GM18909 (cell line): Measurements from ENCODE around the gene SERPINF2.
"Not testable (repeated sequence)": the region's sequence is repeated elsewhere in the genome, so short reads cannot be mapped to it uniquely, and the experiment has no call there.

Experiments used
- ATAC-seq: cut with Tn5 transposase; IDR thresholded peaks from one replicate; pipeline ENCODE4 v1.9.1; 2021; ENCODE audit warnings: mild to moderate bottlenecking; ENCODE audit not compliant: unreplicated experiment, poor library complexity

The SERPINF2 gene

GRCh38 chr17:1742371-1743087, at the start of gene SERPINF2:
Gene SERPINF2 (plus strand): TSS chr17:1742871. CDS start chr17:1744996, 2,125 bp downstream.
- no peak for ATAC-seq

GRCh38 chr17:1693339-1693738, 49.3 kb upstream of the SERPINF2 start:
- ATAC-seq, result no peak

DNA sequence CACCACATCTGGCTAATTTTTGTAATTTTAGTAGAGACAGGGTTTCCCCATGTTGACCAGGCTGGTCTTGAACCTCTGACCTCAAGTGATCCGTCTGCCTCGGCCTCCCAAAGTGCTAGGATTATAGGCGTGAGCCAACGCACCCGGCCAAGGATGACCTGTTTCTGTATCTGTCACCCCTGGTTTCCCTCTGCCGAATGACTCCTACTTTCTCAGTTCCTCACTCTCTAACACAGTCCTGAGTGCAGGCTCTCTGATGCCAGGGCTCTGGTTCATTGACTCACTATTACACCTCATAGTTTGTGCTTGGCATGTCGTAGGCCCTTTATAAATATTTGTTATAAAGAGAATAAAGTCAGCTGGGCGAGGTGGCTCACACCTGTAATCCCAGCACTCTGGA, 47.3 kb upstream of the SERPINF2 start:
- ATAC-seq, result no peak

DNA sequence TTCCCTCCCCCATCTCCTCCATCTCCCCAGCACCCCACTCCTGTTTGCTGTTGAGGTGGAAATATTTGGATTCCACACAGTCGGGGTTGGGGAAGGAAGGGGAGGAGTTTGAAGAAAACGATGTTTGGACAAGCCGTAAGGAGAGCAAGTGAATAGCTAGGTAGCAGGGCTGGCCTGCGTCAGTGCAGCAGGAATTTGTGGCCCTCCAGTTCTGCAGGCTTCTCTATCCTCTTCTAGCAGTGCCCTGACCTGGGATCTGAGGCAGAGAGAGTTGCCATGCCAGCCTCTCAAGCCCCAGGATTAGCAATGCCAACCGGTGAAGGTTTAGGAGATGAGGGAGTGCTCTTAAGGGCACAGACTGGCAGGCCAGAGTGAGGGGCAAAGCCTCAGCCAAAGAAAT, 45.0 kb upstream of the SERPINF2 start:
- ATAC-seq, result no peak

DNA sequence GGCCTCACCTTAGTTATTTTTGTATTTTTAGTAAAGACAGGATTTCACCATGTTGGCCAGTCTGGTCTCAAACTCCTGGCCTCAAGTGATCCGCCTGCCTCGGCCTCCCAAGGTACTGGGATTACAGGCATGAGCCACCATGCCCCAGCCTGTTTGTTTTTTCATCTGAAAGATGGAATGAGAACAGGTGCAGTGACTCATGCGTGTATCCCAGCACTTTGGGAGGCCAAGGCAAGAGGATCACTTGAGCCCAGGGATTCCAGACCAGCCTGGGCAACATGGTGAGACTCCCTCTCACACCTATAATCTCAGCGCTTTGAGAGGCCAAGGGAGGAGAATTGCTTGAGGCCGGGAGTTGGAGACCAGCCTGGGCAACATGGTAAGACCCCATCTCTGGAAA, 42.8 kb upstream of the SERPINF2 start:
- not testable (repeated sequence) for ATAC-seq

- ATAC-seq, result no peak
Measured at GRCh38 chr17:1703063-1703462, 39.6 kb upstream of the SERPINF2 start.

GRCh38 chr17:1705004-1705403, 37.7 kb upstream of the SERPINF2 start:
- no peak for ATAC-seq

- ATAC-seq, result no peak
Measured at GRCh38 chr17:1707107-1707506, 35.6 kb upstream of the SERPINF2 start.

DNA sequence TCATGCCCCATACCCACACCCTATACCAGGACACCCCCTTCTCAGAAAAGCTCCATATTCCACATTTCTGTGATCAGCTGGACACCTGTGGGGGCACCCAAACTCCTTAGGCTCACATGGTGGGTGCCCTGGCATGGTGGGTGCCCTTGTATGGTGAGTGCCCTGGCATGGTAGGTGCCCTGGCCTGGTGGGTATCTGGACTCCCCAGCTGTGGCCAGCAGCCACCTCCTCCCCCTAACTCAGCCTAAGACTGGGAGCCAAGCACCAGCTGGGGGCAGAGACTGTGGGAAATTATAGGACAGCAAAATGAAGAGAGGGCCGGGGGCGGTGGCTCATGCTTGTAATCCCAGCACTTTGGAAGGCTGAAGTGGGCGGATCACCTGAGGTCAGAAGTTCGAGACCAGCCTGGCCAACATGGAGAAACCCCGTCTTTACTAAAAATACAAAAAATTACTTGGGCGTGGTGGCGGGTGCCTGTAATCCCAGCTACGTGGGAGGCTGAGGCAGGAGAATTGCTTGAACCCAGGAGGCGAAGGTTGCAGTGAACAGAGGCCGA, 33.8 kb upstream of the SERPINF2 start:
- ATAC-seq, result not testable (repeated sequence)

DNA sequence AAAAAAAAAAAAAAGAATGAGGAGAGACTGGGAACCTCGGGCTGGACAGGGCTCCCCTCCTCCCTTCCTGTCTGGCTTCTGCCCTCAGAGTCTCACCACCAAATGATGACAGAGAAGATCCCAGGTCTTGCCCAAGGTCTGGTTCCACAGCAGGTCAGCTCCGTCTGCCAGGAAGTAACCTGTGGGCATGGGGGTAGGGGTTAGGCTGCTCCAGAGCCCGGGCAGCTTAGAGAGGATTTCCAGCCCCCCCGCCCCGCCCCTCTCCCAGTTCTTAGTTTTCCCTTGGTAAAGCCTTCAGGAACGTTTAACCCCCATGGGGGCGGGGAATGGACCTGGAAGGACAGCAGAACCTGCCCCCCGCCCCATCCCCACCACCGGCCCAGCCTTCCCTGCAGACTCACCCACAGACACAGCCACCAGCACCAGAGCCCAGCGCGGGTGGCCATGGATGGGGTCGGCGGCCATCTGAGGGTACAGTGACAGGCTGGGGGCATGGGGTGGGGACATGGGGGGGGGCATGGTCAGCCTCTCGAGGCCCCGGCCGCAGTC, 33.2 kb upstream of the SERPINF2 start:
- no peak for ATAC-seq

DNA sequence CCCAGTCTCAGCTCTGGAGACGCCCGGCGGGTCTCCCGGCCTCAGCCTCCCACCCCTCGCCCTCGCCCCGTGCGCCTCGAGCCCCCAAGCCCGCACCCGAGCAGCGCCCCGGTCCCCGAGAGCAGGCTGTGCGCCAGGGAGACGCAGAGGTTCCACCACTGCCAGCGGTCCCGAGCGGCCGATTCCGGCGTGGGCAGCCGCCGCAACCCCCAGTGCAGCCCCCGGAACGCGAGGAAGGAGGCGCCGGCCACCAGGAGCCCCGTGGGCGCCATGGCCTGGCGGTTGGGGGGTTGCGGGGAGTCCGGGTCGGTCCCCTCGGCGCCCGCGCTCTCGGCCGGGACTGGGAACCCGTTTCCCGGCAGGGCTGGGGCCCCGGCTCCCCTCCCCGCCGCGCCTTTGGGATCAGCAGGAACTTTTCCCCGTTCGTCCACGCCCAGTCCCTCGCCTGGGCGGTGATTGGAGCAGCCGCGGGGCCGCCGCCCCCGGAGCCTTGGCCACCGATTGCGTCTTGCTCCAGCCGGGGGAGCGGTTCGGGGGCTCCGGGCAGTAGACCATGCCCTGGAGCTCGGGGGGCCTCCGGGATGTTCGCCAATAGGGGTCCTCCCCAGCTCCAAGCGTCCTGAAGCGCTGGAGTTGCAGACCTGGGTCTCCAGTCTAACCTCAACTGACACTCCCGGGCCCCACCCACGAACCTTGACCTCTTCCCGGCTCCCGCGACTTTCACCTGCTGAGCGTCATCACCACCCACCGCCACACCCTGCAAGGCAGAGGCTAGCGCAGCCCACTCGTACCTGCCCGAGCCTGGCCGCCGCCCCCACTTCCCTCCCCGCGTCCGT, 32.5 kb upstream of the SERPINF2 start, which contains the start of gene TLCD2:
Gene TLCD2 (minus strand): TSS at position 407 of the 836 bp plus-strand sequence. CDS start 135 bp downstream, at position 272.
- ATAC-seq, result no peak

GRCh38 chr17:1710807-1711553, 31.7 kb upstream of the SERPINF2 start:
- ATAC-seq, result no peak

DNA sequence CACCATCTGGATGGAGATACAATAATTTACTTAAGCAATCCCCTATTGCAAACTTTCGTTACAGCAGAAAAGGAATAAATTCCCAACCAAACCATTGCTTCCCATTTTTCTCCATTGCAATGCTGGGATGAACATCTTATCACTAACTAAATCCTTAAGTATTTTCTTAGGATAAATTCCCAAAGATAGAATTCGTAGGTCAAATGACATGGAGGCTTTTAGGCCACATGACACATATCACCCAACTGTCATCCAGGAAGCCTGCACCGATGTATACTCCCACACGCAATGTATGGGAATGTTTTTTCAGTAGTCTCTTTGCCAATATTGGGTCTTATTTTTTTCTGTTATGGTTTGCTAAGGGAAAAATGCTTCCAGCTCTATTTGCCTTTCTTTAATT, 30.9 kb upstream of the SERPINF2 start:
- no peak for ATAC-seq

- no peak for ATAC-seq
Measured at GRCh38 chr17:1712271-1712670, 30.4 kb upstream of the SERPINF2 start.

GRCh38 chr17:1713160-1713877, 29.4 kb upstream of the SERPINF2 start:
- no peak for ATAC-seq

DNA sequence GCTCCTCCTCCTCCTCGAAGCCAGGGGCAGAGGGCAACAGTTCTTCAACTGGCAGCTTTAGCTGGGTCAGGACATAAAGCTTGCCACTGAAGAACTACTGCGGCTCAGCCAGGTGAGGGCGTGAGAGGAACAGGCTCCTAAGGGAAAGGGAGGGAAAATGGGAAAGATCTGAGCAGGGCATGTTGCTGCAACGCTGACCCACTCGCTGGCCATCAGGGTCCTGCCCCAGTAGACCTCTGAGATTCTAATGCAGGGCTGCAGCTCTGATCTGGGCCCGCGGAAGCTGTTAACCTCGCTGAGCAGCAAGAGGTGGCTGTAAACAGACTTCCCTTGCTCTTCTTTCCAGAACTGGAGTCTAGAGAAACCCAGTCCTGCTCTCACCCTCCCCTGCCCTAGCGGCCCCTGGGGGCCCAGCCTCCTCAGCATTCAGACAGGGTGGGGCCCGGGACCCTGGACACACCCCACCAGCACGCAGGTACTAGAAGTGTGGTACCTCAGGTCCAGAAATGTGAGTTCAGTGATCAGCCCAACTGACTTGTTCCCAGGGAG, 28.7 kb upstream of the SERPINF2 start:
- ATAC-seq, result no peak

- ATAC-seq, result no peak
Measured at GRCh38 chr17:1714427-1714979, 28.2 kb upstream of the SERPINF2 start.

GRCh38 chr17:1714980-1715802, 27.5 kb upstream of the SERPINF2 start:
- no peak for ATAC-seq
